SK-N-MC (cell line): Measurements from ENCODE around the gene MED27.

Experiments
- EZH2 ChIP-seq: fragments of 200-600 bp; sonication (generic); IDR thresholded peaks from one replicate; pipeline ENCODE4 v1.6.1; 2017; ENCODE audit warnings: antibody characterized with exemption
- FOXP2 ChIP-seq: optimal IDR thresholded peaks from 2 replicates; pipeline ENCODE3; 2011; ENCODE audit warnings: mild to moderate bottlenecking, moderate library complexity; ENCODE audit not compliant: insufficient read depth; ENCODE audit errors: extremely low read length, control extremely low read depth
- POLR2AphosphoS5 ChIP-seq: IDR thresholded peaks from 2 replicates; pipeline ENCODE4 v1.6.1; 2012; ENCODE audit warnings: mild to moderate bottlenecking, low read depth, low read length, borderline replicate concordance

DNA sequence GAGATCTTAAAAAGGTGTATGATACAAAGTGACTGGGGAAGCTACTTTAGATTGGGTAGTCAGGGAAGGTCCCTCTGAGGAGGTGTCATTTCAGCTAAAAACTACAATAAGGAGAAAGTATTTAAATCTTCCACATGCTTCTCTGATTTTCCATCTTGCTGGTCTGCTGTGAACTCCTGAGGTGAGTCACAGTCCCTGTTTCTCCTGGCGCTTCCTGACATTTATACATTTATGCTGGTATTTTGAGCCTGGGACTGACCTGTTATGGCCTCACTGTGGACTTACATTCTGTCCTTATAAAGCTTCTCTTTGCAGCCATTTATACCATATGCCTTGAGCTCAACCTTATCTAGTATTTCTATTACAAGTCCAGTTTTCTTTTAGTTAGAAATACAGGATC lies 95.1 kb downstream of the MED27 start:
- TF ChIP-seq EZH2 = no peak
- no peak for TF ChIP-seq POLR2AphosphoS5
- TF ChIP-seq FOXP2 = no peak
